G401 (cell line): Measurements from ENCODE around the gene METTL5. TPM values are rescaled to one million over a fixed set of nuclear protein-coding genes. Genes with fewer than 3 reads are reported as not detected.
"Not testable (repeated sequence)": the region's sequence is repeated elsewhere in the genome, so short reads cannot be mapped to it uniquely, and the experiment has no call there.

ENCODE experiments used
- DNase-seq: peaks from one replicate; pipeline ENCODE4 v3.0.0-alpha.2; 2015; ENCODE audit warnings: low spot score
- in situ Hi-C: cut with HindIII; loops from 2 replicates; pipeline ENCODE4 v1.10.0; 2016; ENCODE audit warnings: low sequenced_read_pairs, mixed read lengths
- total RNA-seq: library from RNA; depleted of rRNA; stranded (reverse); fragments of >200 nt; shearing (Covaris generic); gene quantifications from 2 replicates; pipeline ENCODE4 v1.2.3, GENCODE V29; 2014; rRNA removed

Gene METTL5
- total RNA-seq = 85.8 and 87.3 TPM in 2 replicates

DNA sequence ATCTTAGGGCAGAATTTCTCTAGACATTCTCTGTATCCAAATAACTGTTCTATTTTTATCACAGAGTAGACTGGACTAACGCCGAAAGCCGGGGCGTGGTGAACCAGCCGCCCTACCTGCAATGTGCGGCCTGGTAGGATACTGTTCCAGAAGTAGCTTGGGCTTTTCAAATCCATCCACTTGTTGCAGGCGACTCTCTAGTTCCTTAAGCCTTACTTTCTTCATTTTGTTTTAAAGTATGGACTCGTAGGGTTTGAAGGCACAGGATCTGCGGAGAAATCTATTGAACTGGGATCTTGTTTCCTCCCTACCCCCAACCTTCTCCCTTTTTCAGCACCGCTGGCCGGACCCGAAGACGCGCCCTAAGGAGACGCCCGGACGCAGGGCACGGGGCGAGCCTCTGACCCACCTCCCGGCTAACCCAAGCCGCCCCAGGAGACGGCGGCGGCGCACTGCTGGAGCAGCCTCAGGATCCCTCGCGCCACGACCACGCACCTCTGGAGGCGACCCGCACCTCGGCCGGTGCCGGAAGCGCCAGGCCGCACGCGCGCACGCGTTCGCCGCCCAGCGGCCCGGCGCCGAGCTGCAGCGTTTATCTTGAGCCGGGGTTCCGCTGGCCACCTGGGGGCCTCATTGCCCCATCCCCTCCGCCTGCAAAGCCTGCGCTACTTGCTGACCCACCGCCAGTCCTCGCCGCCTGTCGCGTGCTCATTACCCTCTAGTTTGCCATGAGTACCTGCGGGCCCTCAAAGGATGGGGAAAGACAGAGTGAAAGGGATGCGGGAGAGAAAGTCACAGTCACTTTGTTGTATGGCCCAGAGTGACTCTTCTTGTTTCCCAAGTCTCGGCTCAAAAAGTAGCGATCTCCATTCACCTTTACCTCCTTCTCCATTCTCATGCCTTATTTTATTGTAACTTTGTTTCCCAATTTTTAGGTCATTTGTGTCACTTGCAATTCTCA lies at the start of gene METTL5:
TSS of gene METTL5 (minus strand) at position 533 of the 961 bp plus-strand sequence. CDS start at position 225, 308 bp downstream.
- in situ Hi-C loops = no loop called here
- peak; percentile 75 for DNase-seq

DNA sequence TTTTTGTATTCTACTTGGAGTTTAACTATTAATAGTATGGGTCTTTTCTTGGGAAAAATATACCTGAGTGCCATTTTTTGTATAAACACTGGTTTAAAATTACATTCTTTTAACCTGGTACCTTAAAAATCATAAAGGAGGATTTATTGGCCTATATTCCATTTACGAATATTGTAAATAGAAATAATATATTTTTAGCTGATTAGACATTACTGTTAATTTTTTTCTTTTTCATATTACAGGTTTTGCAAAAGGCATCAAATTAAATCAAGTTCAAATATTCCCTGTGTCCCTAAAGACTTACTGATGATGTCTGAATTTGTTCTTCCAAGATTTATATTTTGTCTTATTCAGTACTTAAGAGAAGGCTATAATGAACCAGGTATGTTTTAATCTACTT lies 47.3 kb upstream of the METTL5 start:
- no peak for DNase-seq
- in situ Hi-C loops = no loop called here

- in situ Hi-C loops = not testable (repeated sequence)
Measured at GRCh38 chr2:169871369-169871768, 46.7 kb upstream of the METTL5 start.

DNA sequence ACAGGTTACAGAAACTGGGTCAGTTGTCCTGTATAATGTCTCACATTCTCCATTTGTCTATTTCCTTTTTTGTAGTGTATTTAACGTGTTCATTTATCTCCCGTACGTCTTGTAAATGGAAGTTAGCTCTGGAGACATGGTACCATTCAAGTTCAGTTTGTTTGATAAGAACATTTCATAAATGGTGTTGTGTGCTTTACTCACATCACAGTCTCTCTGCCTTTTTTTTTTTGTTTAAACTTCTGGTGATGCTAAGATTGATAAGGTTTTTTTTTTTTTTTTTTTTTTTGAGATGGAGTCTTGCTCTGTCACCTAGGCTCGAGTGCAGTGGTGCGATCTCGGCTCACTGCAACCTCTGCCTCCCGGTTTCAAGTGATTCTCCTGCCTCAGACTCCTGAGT lies 44.2 kb upstream of the METTL5 start:
- in situ Hi-C loops = no loop called here
- DNase-seq = no peak

More at GRCh38 chr2:169871369-169871768, 46.7 kb upstream of the METTL5 start:
- not testable (repeated sequence) for DNase-seq

DNA sequence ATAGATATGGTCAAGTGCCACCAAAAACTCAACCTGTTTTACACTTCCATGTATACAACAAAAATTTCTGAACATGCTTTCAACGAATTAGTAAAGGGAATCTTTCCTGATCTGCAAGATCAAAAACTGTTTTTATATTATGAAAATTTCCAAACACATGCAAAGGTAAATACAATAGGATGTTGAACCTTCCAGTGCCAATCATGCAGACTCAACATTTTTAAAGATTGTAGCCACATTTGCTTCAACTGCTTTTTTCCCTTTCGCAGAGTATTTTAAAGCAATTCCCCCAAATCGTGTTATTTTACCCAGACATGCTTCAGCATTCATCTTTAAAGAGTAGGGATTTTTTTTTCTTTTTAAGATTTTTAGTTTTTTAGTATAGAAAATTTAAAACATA lies 42.9 kb upstream of the METTL5 start:
- in situ Hi-C loops = no loop called here
- no peak for DNase-seq

DNA sequence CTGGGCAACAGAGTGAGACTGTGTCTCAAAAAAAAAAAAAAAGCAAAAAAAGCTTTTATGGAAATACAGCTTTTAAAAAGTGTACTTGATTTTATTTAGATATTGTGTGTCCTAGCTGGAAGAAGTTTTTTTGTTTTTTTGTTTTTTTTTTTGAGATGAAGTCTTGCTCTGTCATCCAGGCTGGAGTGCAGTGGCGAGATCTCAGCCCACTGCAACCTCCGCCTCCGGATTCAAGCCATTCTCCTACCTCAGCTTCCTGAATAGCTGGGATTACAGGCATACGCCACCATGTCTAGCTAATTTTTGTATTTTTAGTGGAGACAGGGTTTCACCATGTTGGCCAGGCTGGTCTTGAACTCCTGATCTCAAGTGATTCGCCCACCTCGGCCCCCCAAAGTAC lies 41.5 kb upstream of the METTL5 start:
- in situ Hi-C loops, DNase-seq: not testable (repeated sequence)

- in situ Hi-C loops = no loop called here
- no peak for DNase-seq
Measured at GRCh38 chr2:169865492-169865891, 40.8 kb upstream of the METTL5 start.

DNA sequence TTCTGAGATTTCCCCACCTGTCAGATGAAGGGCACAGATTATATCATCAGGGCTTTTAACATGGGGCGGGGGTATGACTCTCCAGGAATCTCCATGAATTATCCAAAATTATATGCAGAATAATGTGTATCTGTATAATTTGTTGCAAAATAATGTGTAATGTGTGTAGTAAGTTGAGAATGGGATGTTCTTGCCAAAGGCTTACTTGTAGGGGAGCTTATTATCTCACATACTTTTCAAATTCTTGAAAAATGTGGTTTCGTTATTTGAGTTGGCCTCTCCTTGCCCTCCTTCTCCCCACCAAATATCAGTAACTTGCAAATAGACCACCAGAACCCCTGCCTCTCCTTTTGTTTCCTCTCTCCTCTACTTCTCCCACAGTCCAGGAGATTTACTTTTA lies 38.1 kb upstream of the METTL5 start:
- in situ Hi-C loops = no loop called here
- no peak for DNase-seq

- in situ Hi-C loops = no loop called here
- no peak for DNase-seq
Measured at GRCh38 chr2:169860149-169860548, 35.4 kb upstream of the METTL5 start.

GRCh38 chr2:169859423-169859822 lies 34.7 kb upstream of the METTL5 start:
- DNase-seq = no peak
- in situ Hi-C loops = no loop called here

DNA sequence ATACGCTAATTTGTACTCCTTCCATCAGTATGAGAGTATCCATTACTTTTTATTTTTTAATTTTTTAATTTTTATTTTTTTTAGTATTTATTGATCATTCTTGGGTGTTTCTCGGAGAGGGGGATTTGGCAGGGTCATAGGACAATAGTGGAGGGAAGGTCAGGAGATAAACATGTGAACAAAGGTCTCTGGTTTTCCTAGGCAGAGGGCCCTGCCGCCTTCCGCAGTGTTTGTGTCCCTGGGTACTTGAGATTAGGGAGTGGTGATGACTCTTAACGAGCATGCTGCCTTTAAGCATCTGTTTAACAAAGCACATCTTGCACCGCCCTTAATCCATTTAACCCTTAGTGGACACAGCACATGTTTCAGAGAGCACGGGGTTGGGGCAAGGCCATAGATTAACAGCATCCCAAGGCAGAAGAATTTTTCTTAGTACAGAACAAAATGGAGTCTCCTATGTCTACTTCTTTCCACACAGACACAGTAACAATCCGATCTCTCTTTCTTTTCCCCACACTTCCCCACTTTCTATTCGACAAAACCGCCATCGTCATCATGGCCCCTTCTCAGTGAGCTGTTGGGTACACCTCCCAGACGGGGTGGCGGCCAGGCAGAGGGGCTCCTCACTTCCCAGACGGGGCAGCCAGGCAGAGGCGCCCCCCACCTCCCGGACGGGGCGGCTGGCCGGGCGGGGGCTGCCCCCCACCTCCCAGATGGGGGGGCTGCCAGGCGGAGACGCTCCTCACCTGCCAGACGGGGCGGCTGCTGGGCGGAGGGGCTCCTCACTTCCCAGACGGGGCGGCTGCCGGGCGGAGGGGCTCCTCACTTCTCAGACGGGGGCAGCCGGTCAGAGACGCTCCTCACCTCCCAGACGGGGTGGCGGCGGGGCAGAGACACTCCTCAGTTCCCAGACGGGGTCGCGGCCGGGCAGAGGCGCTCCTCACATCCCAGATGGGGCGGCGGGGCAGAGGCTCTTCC lies 30.9 kb upstream of the METTL5 start:
- DNase-seq, in situ Hi-C loops: not testable (repeated sequence)

GRCh38 chr2:169853041-169853668 lies 28.4 kb upstream of the METTL5 start:
- no peak for DNase-seq
- in situ Hi-C loops = no loop called here

DNA sequence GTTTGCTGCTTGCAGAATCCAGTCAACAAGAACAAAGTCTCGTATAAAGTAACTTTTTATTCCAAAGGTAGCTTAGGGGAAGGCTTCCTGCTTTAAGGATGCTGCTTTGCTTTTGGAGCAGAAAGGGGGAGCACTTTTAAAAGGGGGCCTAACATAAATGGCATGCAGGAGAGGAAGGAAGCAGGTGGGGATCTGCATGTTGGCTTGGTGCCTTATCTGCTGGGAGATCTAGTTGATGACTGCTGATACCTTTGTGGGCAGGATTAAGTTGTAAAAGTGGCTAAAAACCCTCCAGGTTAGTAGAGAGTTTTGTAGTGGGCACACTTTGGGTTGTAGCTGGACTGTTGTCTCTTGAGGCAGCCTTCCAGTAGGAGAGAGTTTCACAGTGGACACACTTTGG lies 25.0 kb upstream of the METTL5 start:
- in situ Hi-C loops = no loop called here
- DNase-seq = no peak

GRCh38 chr2:169848959-169849693 lies 24.4 kb upstream of the METTL5 start:
- in situ Hi-C loops, DNase-seq: not testable (repeated sequence)

DNA sequence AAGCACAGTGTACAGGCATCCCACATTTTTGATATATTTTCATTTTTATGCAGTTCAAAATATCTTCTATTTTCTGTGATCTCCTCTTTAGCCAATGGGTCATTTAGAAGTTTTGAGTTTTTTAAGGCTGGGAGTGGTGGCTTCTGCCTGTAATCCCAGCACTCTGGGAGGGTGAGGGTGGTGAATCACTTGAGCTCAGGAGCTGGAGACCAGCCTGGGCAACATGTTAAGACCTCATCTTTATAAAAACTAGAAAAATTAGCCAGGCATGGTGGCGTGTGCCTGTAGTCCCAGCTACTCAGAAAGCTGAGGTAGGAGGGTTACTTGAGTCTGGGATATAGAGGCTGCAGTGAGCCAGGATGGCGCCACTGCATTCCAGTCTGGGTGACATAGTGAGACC lies 20.3 kb upstream of the METTL5 start:
- in situ Hi-C loops = no loop called here
- no peak for DNase-seq

DNA sequence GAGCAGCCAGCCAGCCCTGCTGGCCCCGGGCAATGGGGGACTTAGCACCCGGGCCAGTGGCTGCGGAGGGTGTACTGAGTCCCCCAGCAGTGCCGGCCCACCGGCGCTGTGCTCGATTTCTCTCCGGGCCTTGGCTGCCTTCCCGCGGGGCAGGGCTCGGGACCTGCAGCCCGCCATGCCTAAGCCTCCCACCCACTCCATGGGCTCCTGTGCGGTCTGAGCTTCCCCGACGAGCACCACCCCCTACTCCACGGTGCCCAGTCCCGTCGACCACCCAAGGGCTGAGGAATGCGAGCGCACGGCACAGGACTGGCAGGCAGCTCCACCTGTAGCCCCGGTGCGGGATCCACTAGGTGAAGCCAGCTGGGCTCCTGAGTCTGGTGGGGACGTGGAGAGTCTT lies 16.9 kb upstream of the METTL5 start:
- DNase-seq, in situ Hi-C loops: not testable (repeated sequence)

DNA sequence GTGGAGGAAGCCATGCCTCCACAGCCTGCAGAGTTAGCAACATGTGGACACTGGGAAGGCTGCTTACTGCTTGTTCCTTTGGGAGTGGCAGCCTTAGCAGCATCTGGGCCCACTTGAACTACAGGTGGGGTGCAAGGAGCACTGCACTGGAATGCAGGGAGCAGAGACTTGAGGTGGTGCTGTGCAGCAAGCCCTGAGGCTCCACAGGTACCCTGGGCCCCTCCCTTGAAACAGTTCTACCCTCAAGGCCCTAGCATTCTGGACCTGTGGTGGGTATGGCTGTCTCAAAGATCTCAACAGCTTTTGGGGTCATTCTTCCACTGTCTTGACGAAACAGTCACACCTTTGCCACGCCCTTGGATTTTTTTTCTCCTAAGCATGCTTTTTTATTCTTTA lies 16.0 kb upstream of the METTL5 start:
- in situ Hi-C loops = no loop called here
- no peak for DNase-seq

DNA sequence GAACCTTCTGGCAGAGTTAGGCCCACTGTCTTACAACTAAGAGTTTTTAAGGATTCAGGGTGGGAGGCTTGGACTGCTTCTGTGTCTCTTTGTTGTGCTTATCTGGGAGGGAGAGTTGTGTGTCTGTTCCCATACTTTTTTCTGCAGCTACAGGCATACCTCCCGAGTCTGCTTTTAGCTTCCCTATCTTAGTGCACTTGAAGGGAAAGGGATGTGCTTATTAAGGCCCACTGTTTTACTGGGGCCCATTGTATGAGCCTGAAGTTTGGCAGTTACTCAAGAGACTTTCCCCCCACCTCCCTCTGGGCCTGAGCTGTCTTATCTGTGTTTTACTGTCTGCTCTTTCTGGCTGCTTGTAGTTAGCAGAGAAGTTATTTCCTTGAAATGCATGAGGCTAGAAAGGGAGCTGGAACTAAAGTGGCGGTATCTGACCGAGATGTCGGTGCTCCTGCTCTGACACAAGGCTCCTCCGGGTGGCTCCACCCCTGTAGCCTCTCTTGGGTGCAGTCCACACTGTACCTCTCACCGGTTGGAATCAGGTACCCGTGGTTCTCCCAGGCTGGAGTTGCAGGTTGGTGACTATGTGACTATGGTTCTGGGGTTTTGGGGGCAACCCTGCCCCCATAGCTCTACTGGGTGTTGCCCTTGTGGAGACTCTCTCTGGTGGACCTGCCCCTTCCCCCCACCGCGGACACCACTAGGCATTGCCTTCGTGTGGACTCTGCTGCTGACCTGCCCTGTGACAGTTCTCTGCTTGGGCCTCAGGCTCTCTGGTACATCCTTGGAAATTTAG lies 15.4 kb upstream of the METTL5 start:
- no peak for DNase-seq
- in situ Hi-C loops = no loop called here
